ENCODE results near the gene GADD45B.

- TF ChIP-seq SIN3A (IDR thresholded peaks at IDR 0.05; ENCODE audit: borderline replicate concordance, insufficient read depth, low read length): no peak
- no peak for TF ChIP-seq TAF1 (IDR thresholded peaks at IDR 0.05; ENCODE audit: borderline replicate concordance, insufficient read depth, low read length)
- no peak for TF ChIP-seq REST (IDR thresholded peaks at IDR 0.05; ENCODE audit: insufficient read depth in 1 of 2, low read depth in 2 of 2, low read length in 2 of 2)
These were observed 3.0 kb downstream of the GADD45B start for GRCh38 chr19:2478756-2479555.

Measured in PFSK-1 (cell line).